K562 (cell line): ENCODE results near the gene ROPN1B. TPM values are rescaled to one million over a fixed set of nuclear protein-coding genes. Genes with fewer than 3 reads are reported as not detected.
"Not testable (repeated sequence)": the region's sequence is repeated elsewhere in the genome, so short reads cannot be mapped to it uniquely, and the experiment has no call there.

ENCODE experiments used
- ATAC-seq: fragments of 200-7000 bp; cut with Tn5 transposase; 3 replicates; pipeline ENCODE4 v1.9.1; 2020; ENCODE audit warnings: moderate library complexity
- Bru-seq: library from RNA; stranded (reverse); fragments of 400-500 nt; gene quantifications from one replicate; lab custom pipeline; 2021; lab: Mats Ljungman, UMichigan
- BruChase-seq, 2 experiments: library from RNA; stranded (reverse); fragments of 400-500 nt; gene quantifications; one replicate each; lab custom pipeline; 2021; lab: Mats Ljungman, UMichigan
- BruUV-seq: library from RNA; stranded (reverse); fragments of 400-500 nt; replicated peaks from 2 replicates; lab custom pipeline; 2021; lab: Mats Ljungman, UMichigan
- CTCF ChIA-PET: fragments of 300-600 bp; formaldehyde crosslinking; extraction: SDS; loops from one replicate; lab custom pipeline; 2021; ENCODE audit warnings: low intra/inter-chr PET ratio; lab: Yijun Ruan, JAX
- POLR2A ChIA-PET: fragments of 300-600, 350-650 bp; sonication (Branson Sonifier 250); formaldehyde crosslinking; extraction: SDS; loops from one replicate; lab custom pipeline; 2021; ENCODE audit warnings: antibody characterized with exemption, inconsistent platforms; lab: Yijun Ruan, JAX
- DNase-seq, 4 experiments: peaks; one replicate each; pipeline versions ENCODE4 v3.0.0 to v3.0.0-alpha.2; 2011 to 2018; ENCODE audit warnings: low spot score in 3 of 4, mixed read lengths in 3 of 4; ENCODE audit errors: extremely low read depth in 1 of 4
- FAIRE-seq: peaks from 2 replicates; lab custom pipeline; 2011; peaks lifted over from hg19 to GRCh38; lab: Jason Lieb, UNC
- H2AFZ ChIP-seq: 2 replicates; pipeline ENCODE4 v1.6.0; 2011; ENCODE audit warnings: low read depth, low read length, control low read depth, inconsistent platforms
- H3K27ac ChIP-seq: fragments of 200-600 bp; 3 replicates; pipeline ENCODE4 v1.8.0; 2011; ENCODE audit warnings: low read depth, mild to moderate bottlenecking, control low read depth, inconsistent platforms, low read length, moderate library complexity, mixed read lengths; ENCODE audit errors: extremely low read depth
- H3K27me3 ChIP-seq, 2 experiments: fragments of 300-600 bp in 1 of 2; 2 replicates in 1 of 2; 3 replicates in 1 of 2; pipeline versions ENCODE4 v1.6.0 to v1.8.0; 2011; ENCODE audit warnings: inconsistent platforms in 2 of 2, low read length in 2 of 2, mild to moderate bottlenecking in 1 of 2, mixed read lengths in 1 of 2, moderate library complexity in 1 of 2; ENCODE audit not compliant: control insufficient read depth in 2 of 2, insufficient read depth in 2 of 2
- H3K36me3 ChIP-seq: fragments of 300-600 bp; 3 replicates; pipeline ENCODE4 v1.8.0; 2011; ENCODE audit warnings: mild to moderate bottlenecking, low read length, inconsistent platforms; ENCODE audit not compliant: control insufficient read depth, insufficient read depth
- H3K4me1 ChIP-seq, 2 experiments: fragments of 200-600 bp in 1 of 2; replicated peaks in 1 of 2; 2 replicates in 1 of 2; 3 replicates in 1 of 2; pipeline versions ENCODE4 v1.5.1 to v1.8.0; 2011; ENCODE audit warnings: inconsistent platforms in 2 of 2, low read length in 2 of 2, mild to moderate bottlenecking in 1 of 2, mixed read lengths in 1 of 2, moderate library complexity in 1 of 2; ENCODE audit not compliant: control insufficient read depth in 2 of 2, insufficient read depth in 2 of 2
- H3K4me2 ChIP-seq: 2 replicates; pipeline ENCODE4 v1.6.1; 2011; ENCODE audit warnings: low read length, control low read depth, inconsistent platforms, mixed read lengths; ENCODE audit not compliant: insufficient read depth
- H3K4me3 ChIP-seq: fragments of 200-600 bp; sonication (generic), shearing (Covaris generic); 2 replicates; pipeline ENCODE4 v1.5.1; 2016; ENCODE audit warnings: control low read depth, inconsistent platforms
- H3K79me2 ChIP-seq: fragments of 200-600 bp; 3 replicates; pipeline ENCODE4 v1.8.0; 2011; ENCODE audit warnings: low read length, inconsistent platforms; ENCODE audit not compliant: control insufficient read depth, insufficient read depth
- H3K9ac ChIP-seq, 2 experiments: 2 replicates each; pipeline versions ENCODE4 v1.6.0 to v1.6.1; 2011; ENCODE audit warnings: low read depth in 2 of 2, low read length in 2 of 2, control low read depth in 1 of 2, inconsistent platforms in 1 of 2, mild to moderate bottlenecking in 1 of 2, mixed read lengths in 1 of 2; ENCODE audit not compliant: insufficient read depth in 1 of 2
- H3K9me1 ChIP-seq: one replicate; pipeline ENCODE4 v1.6.0; 2011; ENCODE audit warnings: inconsistent platforms, mild to moderate bottlenecking, low read length, moderate library complexity; ENCODE audit not compliant: control insufficient read depth, insufficient read depth
- H3K9me3 ChIP-seq: replicated peaks from 2 replicates; pipeline ENCODE4 v1.5.1; 2011; ENCODE audit warnings: low read depth, low read length, inconsistent platforms; ENCODE audit not compliant: control insufficient read depth, insufficient read depth
- H4K20me1 ChIP-seq: replicated peaks from 2 replicates; pipeline ENCODE4 v1.6.1; 2011; ENCODE audit warnings: low read length, inconsistent platforms, mixed read lengths; ENCODE audit not compliant: control insufficient read depth, insufficient read depth
- WGBS: fragments of 100-300 bp; shearing (Covaris generic); methylation state at CpG from one replicate; pipeline ENCODE4 v1.1.6; 2016; ENCODE audit warnings: low coverage, mixed read lengths; ENCODE audit not compliant: insufficient coverage; ENCODE audit errors: missing lambda C conversion rate; 5-methylcytosine and 5-hydroxymethylcytosine counted together
- in situ Hi-C: fragments of 300-500 bp; cut with MboI; formaldehyde crosslinking; loops from 4 replicates; pipeline ENCODE4 v1.15.0; 2018; ENCODE audit warnings: inconsistent platforms, mixed read lengths
- intact Hi-C: fragments of 100-400 bp; cut with micrococcal nuclease; formaldehyde crosslinking; loops from 2 replicates; pipeline ENCODE4 v1.14.2; 2022
- long read RNA-seq, 3 experiments: library from polyadenylated mRNA in 2 of 3; library from RNA in 1 of 3; unstranded in 2 of 3; stranded (forward) in 1 of 3; transcript quantifications; one replicate each; pipeline ENCODE4 v2.0.0, GENCODE V29; 2019 to 2022
- polyA minus RNA-seq, 3 experiments: library from RNA; depleted of rRNA, polyadenylated mRNA; stranded (reverse); fragments of >200 nt; gene quantifications; 2 replicates each; pipeline ENCODE4 v1.2.3, GENCODE V29; 2011
- polyA plus RNA-seq, 8 experiments: library from polyadenylated mRNA; depleted of rRNA in 4 of 8; stranded (reverse) in 5 of 8; unstranded in 3 of 8; fragments of >200 nt; fragmentation: Nextera tagmentation in 2 of 8; fragmentation: Illumina TruSeq in 1 of 8; extraction: Ambion mirVana in 2 of 8; extraction: Trizol in 1 of 8; gene quantifications; 2 replicates each; pipeline versions ENCODE4 v1.2.1 to v1.2.3, GENCODE V29; 2011 to 2014; ENCODE audit warnings: inconsistent platforms in 1 of 8, missing spikeins in 1 of 8
- total RNA-seq, 7 experiments: library from RNA; depleted of rRNA in 6 of 7; stranded (reverse); fragments of >200 nt in 6 of 7; fragmentation: Illumina TruSeq in 2 of 7; extraction: Trizol in 2 of 7; gene quantifications; 2 replicates each; pipeline versions ENCODE4 v1.2.1 to v1.2.3, GENCODE V29; 2011 to 2021; ENCODE audit warnings: low replicate concordance in 1 of 7

Gene ROPN1B
- total RNA-seq (2011; cell fraction: chromatin; rRNA removed; ENCODE audit: low replicate concordance) = not detected in 2 replicates
- total RNA-seq (2011; cell fraction: nucleolus; rRNA removed) = not detected in 2 replicates
- not detected in 2 replicates for total RNA-seq (2011; cell fraction: nucleoplasm; rRNA removed)
- not detected in 2 replicates for total RNA-seq (2014; rRNA removed)
- not detected in 2 replicates for total RNA-seq (2014; rRNA removed; fragmentation: Illumina TruSeq; extraction: Trizol)
- total RNA-seq (2015; rRNA removed; fragmentation: Illumina TruSeq; extraction: Trizol) = not detected in 2 replicates
- not detected in 2 replicates for total RNA-seq (2021)
- not detected in 2 replicates for polyA plus RNA-seq (2011; rRNA removed)
- polyA plus RNA-seq (2011; cell fraction: cytosol; rRNA removed) = not detected in 2 replicates
- polyA plus RNA-seq (2011; cell fraction: nucleus; rRNA removed) = not detected in 2 replicates
- polyA plus RNA-seq (2012) = not detected in 2 replicates
- polyA plus RNA-seq (2014; fragmentation: Illumina TruSeq; extraction: Trizol) = not detected in 2 replicates
- not detected for polyA plus RNA-seq (2014; fragmentation: Nextera tagmentation; extraction: Ambion mirVana)
- polyA plus RNA-seq (2014; rRNA removed) = not detected in 2 replicates
- not detected in 2 replicates for polyA minus RNA-seq (2011; rRNA and poly(A)+ RNA removed)
- polyA minus RNA-seq (2011; cell fraction: cytosol; rRNA and poly(A)+ RNA removed) = not detected in 2 replicates
- polyA minus RNA-seq (2011; cell fraction: nucleus; rRNA and poly(A)+ RNA removed) = not detected in 2 replicates
- Bru-seq, nascent RNA = percentile 7 among the genes with signal in this experiment
- BruChase-seq, experiment 1, labeled RNA remaining after a 2-hour chase = not detected
- percentile 7 among the genes with signal in this experiment for BruChase-seq, experiment 2, labeled RNA remaining after a 6-hour chase
- long read RNA-seq, experiment 1 = 0 reads
- long read RNA-seq, experiment 2 = 0 reads
- long read RNA-seq, experiment 3 = 0 reads

DNA sequence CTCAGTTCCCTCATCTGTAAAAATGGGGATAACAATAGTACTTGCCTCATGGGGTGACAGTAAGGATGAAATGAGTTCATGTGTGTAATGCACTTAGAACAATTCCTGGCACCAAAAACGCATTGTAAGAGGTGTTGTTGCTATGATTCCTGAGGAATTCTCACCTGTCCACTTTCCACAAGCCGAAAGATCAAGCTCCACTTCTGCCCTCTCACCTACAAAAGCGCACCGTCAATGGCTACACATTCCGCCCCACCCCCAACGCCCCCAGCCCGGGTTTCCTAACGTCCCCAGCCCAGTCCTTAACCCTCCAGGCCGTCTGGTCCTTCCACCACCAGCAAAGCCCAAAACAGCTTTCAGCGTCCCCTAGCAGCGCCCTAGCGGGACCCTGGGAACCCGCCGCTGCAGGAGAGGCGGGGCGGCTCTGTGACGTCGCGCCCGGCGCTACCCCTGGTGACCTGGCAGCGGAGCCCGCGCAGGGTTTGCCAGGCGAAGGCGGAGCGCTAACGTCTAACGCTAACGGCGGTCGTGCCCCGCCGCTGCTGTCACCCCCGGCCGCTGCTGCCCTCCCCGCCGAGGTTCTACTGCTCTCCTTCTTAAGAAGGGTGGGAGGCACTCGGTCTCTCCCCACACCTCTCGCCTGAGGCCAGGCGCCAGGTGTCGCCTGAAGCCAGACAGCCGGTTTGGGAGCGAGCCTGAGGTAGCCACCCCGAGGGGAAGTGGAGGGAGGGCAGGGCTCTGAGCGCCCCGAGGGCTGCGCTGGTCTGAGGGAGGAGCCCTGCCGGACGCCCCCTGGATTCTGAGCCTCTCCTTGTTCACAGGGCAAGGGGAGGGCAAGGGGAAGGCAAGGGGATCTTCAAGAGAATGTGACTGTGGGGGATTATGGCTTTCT is at the start of gene ROPN1B:
ROPN1B (plus strand) TSS at position 478 of the 892 bp plus-strand sequence. CDS start 2,877 bp downstream, outside the sequence.
- CTCF ChIA-PET, H3K9ac ChIP-seq, H3K9me3 ChIP-seq, ATAC-seq, BruUV-seq, intact Hi-C loops, H3K4me2 ChIP-seq, H3K4me3 ChIP-seq, H3K79me2 ChIP-seq, DNase-seq, FAIRE-seq, POLR2A ChIA-PET, H4K20me1 ChIP-seq, H3K27me3 ChIP-seq, H3K4me1 ChIP-seq, H3K27ac ChIP-seq, H3K36me3 ChIP-seq, H3K9me1 ChIP-seq, H2AFZ ChIP-seq: not testable (repeated sequence)
- 0% methylated on average over 1 of the region's 50 CpGs for WGBS
- in situ Hi-C loops = loop anchor here (5.0 kb wide), 1 partner anchor 1977 kb away; the partner anchor contains the start of gene ROPN1

DNA sequence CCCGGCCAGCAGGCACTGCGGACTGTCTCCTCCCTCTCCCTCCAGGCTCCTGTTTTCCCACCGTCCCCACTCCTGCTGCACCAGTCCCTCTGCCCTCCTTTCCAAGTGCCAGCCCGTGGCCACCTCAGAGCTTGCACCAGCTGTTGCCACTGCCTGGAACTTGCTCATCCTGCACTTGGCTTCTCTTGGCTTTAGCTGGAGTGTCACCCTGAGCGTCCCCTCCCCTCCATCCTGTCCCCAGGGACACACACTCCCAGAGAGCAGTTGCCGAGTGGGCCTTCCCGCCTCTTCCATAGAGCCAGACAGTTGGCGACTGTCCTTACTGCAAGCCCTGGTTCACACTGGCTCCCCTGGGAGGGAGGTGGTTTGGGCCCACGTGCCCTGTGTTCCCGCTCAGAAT is 48.8 kb upstream of the ROPN1B start:
- H3K79me2 ChIP-seq, in situ Hi-C loops, H3K4me1 ChIP-seq, H3K36me3 ChIP-seq, H3K9me3 ChIP-seq, H3K27me3 ChIP-seq, H2AFZ ChIP-seq, H3K4me2 ChIP-seq, intact Hi-C loops, DNase-seq, H3K4me3 ChIP-seq, ATAC-seq, H3K27ac ChIP-seq, H3K9me1 ChIP-seq, H4K20me1 ChIP-seq, H3K9ac ChIP-seq, FAIRE-seq, CTCF ChIA-PET, BruUV-seq: not testable (repeated sequence)
- 75% methylated on average over 3 of the region's 10 CpGs for WGBS
- POLR2A ChIA-PET = interaction anchor here (0.6 kb wide), 1 partner anchor 520 kb away, joined by 6 read pairs; no protein-coding TSS in a partner anchor

DNA sequence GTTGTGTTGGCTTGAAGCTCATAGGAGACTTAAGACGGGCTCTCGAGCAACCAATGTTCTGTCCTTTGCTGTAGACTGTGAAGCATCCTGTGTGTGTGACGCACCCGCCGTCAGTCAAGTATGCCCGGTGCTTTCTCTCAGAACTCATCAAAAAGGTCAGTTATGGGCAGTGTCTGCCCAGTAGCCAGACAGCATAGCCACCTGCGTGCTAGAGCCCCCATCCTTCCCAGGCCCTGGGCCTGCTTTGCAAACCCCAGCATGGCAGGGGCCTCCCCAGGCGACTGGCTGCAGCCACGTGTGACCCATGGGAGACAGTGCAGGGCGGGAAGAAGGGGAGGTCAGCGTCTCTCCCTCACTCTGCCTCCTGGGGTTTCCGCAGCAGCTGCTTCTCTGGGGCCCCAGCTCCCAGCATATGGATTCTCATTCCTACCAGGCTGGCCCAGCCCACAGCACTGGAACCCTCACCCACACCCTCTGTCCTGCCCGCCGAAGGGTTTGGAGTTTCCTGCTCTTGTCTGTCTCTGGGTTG is 48.2 kb upstream of the ROPN1B start:
- H3K36me3 ChIP-seq, intact Hi-C loops, H3K79me2 ChIP-seq, in situ Hi-C loops, H4K20me1 ChIP-seq, BruUV-seq, DNase-seq, H3K4me1 ChIP-seq, H3K27me3 ChIP-seq, H3K9me1 ChIP-seq, FAIRE-seq, H3K4me2 ChIP-seq, H3K4me3 ChIP-seq, H3K9ac ChIP-seq, H3K9me3 ChIP-seq, CTCF ChIA-PET, ATAC-seq, H3K27ac ChIP-seq, H2AFZ ChIP-seq, POLR2A ChIA-PET: not testable (repeated sequence)
- WGBS = 63% methylated on average over 8 of the region's 14 CpGs
